GM12891 (cell line): ENCODE results near the gene BLM.

Source experiments
- POLR2A ChIP-seq: IDR thresholded peaks from 2 replicates; pipeline ENCODE4 v1.6.1; 2011; ENCODE audit warnings: low read depth, low read length, control low read depth
- POLR2AphosphoS5 ChIP-seq: IDR thresholded peaks from 2 replicates; pipeline ENCODE4 v1.6.1; 2011; ENCODE audit warnings: low read depth, low read length, control low read depth
- SPI1 ChIP-seq: IDR thresholded peaks from 2 replicates; pipeline ENCODE4 v1.6.1; 2011; ENCODE audit warnings: low read depth, low read length, control low read depth
- TAF1 ChIP-seq: IDR thresholded peaks from 2 replicates; pipeline ENCODE4 v1.6.1; 2011; ENCODE audit warnings: low read depth, low read length, control low read depth

- TF ChIP-seq SPI1 (peak; percentile 93), TAF1 (peak; percentile 47; the same call in 1 of the 2 replicates), POLR2AphosphoS5 (no peak), POLR2A (no peak; the same call in 1 of the 2 replicates)
These were observed 30.5 kb upstream of the BLM start for GRCh38 chr15:90686435-90687218.
